ENCODE results near the gene TRIM29.

Gene TRIM29

GRCh38 chr11:120123946-120124345, 14.0 kb downstream of the TRIM29 start:
- TF ChIP-seq CTCF (conservative IDR thresholded peaks at IDR 0.05) = no peak
- H3K27ac ChIP-seq = no peak overlapping the region

- no peak for TF ChIP-seq CTCF (conservative IDR thresholded peaks at IDR 0.05)
- no peak overlapping the region for H3K27ac ChIP-seq
These were observed 14.8 kb downstream of the TRIM29 start for GRCh38 chr11:120122924-120123683.

- no peak for TF ChIP-seq CTCF (conservative IDR thresholded peaks at IDR 0.05)
- no peak overlapping the region for H3K27ac ChIP-seq
These were observed 15.9 kb downstream of the TRIM29 start for GRCh38 chr11:120121914-120122473.

- TF ChIP-seq CTCF (conservative IDR thresholded peaks at IDR 0.05) = no peak
- no peak overlapping the region for H3K27ac ChIP-seq
These were observed 16.6 kb downstream of the TRIM29 start for GRCh38 chr11:120121336-120121735.

- H3K27ac ChIP-seq = no peak overlapping the region
- TF ChIP-seq CTCF (conservative IDR thresholded peaks at IDR 0.05) = no peak
These were observed 17.0 kb downstream of the TRIM29 start for GRCh38 chr11:120120805-120121335.

- TF ChIP-seq CTCF (conservative IDR thresholded peaks at IDR 0.05) = no peak
- H3K27ac ChIP-seq = no peak overlapping the region
These were observed 18.8 kb downstream of the TRIM29 start for GRCh38 chr11:120119121-120119520.

- no peak for TF ChIP-seq CTCF (conservative IDR thresholded peaks at IDR 0.05)
- H3K27ac ChIP-seq = no peak overlapping the region
These were observed 19.9 kb downstream of the TRIM29 start for GRCh38 chr11:120117991-120118390.

Data from VCaP (cell line).